Panc1 (cell line): Measurements from ENCODE around the gene C6.
"Not testable (repeated sequence)": the region's sequence is repeated elsewhere in the genome, so short reads cannot be mapped to it uniquely, and the experiment has no call there.

ENCODE experiments used
- POLR2AphosphoS5 ChIP-seq: IDR thresholded peaks from 2 replicates; pipeline ENCODE4 v1.6.1; 2012; ENCODE audit warnings: mild to moderate bottlenecking, low read depth, low read length, moderate library complexity
- TCF7L2 ChIP-seq: IDR thresholded peaks from 2 replicates; pipeline ENCODE4 v1.6.1; 2011; ENCODE audit warnings: mild to moderate bottlenecking, low read depth, low read length, inconsistent platforms
- TF ChIP-seq, protein P1 (sequence below): fragments of 450-650 bp; IDR thresholded peaks from 2 replicates; pipeline ENCODE4 v1.5.1; 2017; ENCODE audit warnings: mild to moderate bottlenecking

DNA sequence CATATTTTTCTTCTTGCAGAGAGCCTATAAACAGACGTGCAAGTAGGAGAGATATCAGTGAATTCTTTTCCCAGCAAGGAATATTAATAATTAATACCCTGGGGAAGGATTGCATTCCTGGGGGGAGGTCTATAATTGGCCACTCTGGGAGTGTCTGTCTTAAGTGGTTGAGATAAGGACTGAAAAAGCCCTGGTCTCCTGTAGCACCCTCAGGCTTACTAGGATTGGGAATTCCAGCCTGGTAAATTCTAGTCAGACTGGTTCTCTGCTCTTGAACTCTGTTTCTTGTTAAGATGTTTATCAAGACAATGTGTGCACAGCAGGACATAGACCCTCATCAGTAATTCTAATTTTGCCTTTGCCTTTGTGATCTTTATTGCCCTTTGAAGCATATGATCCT lies 16.9 kb upstream of the C6 start:
- TF ChIP-seq, protein P1, sequence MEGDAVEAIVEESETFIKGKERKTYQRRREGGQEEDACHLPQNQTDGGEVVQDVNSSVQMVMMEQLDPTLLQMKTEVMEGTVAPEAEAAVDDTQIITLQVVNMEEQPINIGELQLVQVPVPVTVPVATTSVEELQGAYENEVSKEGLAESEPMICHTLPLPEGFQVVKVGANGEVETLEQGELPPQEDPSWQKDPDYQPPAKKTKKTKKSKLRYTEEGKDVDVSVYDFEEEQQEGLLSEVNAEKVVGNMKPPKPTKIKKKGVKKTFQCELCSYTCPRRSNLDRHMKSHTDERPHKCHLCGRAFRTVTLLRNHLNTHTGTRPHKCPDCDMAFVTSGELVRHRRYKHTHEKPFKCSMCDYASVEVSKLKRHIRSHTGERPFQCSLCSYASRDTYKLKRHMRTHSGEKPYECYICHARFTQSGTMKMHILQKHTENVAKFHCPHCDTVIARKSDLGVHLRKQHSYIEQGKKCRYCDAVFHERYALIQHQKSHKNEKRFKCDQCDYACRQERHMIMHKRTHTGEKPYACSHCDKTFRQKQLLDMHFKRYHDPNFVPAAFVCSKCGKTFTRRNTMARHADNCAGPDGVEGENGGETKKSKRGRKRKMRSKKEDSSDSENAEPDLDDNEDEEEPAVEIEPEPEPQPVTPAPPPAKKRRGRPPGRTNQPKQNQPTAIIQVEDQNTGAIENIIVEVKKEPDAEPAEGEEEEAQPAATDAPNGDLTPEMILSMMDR = not testable (repeated sequence)
- TF ChIP-seq POLR2AphosphoS5, TCF7L2: not testable (repeated sequence)
